Colonic mucosa (tissue), 4 donors: ENCODE data around the gene FAM107B. TPM values are rescaled to one million over a fixed set of nuclear protein-coding genes. Genes with fewer than 3 reads are reported as not detected.

Experiments
- DNase-seq: peaks from one replicate; pipeline ENCODE4 v3.0.0-alpha.2; 2020
- H3K27ac ChIP-seq: fragments of 200-600 bp; one replicate; pipeline ENCODE4 v1.8.0; 2021
- H3K27me3 ChIP-seq: fragments of 200-600 bp; one replicate; pipeline ENCODE4 v1.8.0; 2021
- H3K36me3 ChIP-seq: fragments of 200-600 bp; one replicate; pipeline ENCODE4 v1.8.0; 2021
- H3K4me1 ChIP-seq: fragments of 200-600 bp; one replicate; pipeline ENCODE4 v1.8.0; 2021; ENCODE audit warnings: mild to moderate bottlenecking
- H3K4me3 ChIP-seq: fragments of 200-600 bp; one replicate; pipeline ENCODE4 v1.8.0; 2021
- H3K9ac ChIP-seq, 2 donors: one replicate each; pipeline ENCODE4 v1.7.0; 2013; ENCODE audit warnings: control low read depth in 2 of 2, low read depth in 2 of 2, low read length in 2 of 2
- H3K9me3 ChIP-seq: fragments of 200-600 bp; one replicate; pipeline ENCODE4 v1.8.0; 2021
- intact Hi-C: fragments of 100-400 bp; cut with DNase I; formaldehyde crosslinking; loops from one replicate; pipeline ENCODE4 v1.14.1; 2022
- total RNA-seq, 2 donors: library from RNA; stranded (reverse); fragmentation: NEBNext Ultra II Directional in 1 of 2; extraction: Animal tissue kit (Norgen Biotek cat#: 25700) in 1 of 2; gene quantifications; one replicate each; pipeline ENCODE4 v1.2.1, GENCODE V29; 2021
- TF ChIP-seq, protein P1 (sequence below): fragments of 200-600 bp; IDR thresholded peaks from one replicate; pipeline ENCODE4 v1.8.0; 2022; ENCODE audit warnings: antibody characterized with exemption, mild to moderate bottlenecking
- donor health status: healthy.
- donor health status: DM: no; HTN: no; CAD: no.
- donor health status: DM: no; HTN: no; CAD: no.

FAM107B gene
- total RNA-seq, 2 donors from 2014 or later, result 36.3 to 71.5 TPM

DNA sequence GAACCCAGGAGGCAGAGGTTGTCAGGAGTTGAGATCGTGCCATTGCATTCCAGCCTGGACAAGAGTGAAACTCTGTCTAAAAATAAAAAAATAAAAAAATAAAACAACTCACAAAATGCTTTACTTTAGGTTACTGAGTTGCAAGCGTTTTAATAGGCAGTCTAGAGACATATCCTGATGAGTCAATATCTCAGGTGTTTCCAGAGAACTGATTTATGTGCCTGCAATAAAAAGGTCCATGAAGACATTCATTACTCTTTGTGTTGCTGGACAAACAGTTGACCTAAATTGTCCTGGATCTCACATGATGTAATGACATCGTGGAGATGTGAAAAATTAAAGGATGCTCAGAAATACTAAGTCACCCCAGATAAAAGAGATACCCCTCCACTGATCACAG is 31.6 kb upstream of the FAM107B start:
- Histone ChIP-seq H3K27ac (no peak overlapping the region), H3K4me3 (no peak overlapping the region), H3K9ac (no peak overlapping the region), H3K9me3 (no peaks in the 10 kb centered on the region), H3K4me1 (no peaks in the 10 kb centered on the region), H3K36me3 (no peaks in the 10 kb centered on the region), H3K27me3 (no peaks in the 10 kb centered on the region)
- intact Hi-C loops, result no loop called here
- DNase-seq, result no peak
- TF ChIP-seq, protein P1, sequence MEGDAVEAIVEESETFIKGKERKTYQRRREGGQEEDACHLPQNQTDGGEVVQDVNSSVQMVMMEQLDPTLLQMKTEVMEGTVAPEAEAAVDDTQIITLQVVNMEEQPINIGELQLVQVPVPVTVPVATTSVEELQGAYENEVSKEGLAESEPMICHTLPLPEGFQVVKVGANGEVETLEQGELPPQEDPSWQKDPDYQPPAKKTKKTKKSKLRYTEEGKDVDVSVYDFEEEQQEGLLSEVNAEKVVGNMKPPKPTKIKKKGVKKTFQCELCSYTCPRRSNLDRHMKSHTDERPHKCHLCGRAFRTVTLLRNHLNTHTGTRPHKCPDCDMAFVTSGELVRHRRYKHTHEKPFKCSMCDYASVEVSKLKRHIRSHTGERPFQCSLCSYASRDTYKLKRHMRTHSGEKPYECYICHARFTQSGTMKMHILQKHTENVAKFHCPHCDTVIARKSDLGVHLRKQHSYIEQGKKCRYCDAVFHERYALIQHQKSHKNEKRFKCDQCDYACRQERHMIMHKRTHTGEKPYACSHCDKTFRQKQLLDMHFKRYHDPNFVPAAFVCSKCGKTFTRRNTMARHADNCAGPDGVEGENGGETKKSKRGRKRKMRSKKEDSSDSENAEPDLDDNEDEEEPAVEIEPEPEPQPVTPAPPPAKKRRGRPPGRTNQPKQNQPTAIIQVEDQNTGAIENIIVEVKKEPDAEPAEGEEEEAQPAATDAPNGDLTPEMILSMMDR, result no peak

DNA sequence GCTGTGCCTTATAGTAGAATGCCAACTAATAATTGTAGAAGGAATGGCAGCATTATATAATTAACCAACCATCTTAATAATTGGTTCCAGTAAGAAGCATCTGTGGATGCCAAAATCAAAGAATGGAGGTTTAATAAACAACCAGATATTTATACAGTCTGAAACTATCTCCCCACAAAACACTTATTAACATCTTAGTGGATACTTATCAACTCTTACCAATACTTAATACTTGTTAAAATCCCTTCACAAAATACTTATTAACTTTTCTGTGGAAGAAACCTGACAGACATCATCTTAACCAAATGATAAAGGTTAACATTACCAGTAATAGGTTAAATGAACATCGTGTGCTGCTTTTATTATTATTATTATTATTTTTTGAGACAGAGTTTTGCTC is 29.1 kb upstream of the FAM107B start:
- Histone ChIP-seq H3K27ac (no peak overlapping the region), H3K9me3 (no peaks in the 10 kb centered on the region), H3K9ac (no peak overlapping the region), H3K36me3 (no peaks in the 10 kb centered on the region), H3K4me3 (no peak overlapping the region), H3K27me3 (no peaks in the 10 kb centered on the region), H3K4me1 (no peaks in the 10 kb centered on the region)
- no peak for DNase-seq
- intact Hi-C loops, result no loop called here
- TF ChIP-seq, protein P1, result no peak

DNA sequence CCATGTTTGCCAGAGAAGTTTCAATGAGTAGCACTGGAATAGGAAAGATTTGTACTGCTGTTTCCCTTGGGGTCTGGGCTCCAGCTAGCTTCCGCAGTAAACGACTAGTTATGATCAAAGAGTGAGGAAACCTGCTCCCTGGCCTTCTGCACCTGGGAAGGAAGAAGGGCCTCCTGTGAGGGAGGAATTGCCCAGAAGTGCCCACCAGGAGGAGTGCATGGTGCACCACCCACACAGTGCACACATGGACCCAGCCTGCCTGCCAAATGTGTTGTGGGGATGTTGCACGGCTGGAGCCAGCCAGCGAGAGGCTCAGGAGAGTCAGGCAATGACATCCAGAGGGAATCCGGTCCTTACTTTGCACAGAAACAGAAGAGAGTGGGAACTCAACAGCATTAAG is 27.0 kb upstream of the FAM107B start:
- H3K9me3 ChIP-seq, result no peaks in the 10 kb centered on the region
- no peak for DNase-seq
- no peak overlapping the region for H3K9ac ChIP-seq
- TF ChIP-seq, protein P1, result no peak
- no peak overlapping the region for H3K4me3 ChIP-seq
- H3K36me3 ChIP-seq, result no peaks in the 10 kb centered on the region
- H3K27me3 ChIP-seq, result no peaks in the 10 kb centered on the region
- intact Hi-C loops, result no loop called here
- no peak overlapping the region for H3K27ac ChIP-seq
- H3K4me1 ChIP-seq, result no peaks in the 10 kb centered on the region

DNA sequence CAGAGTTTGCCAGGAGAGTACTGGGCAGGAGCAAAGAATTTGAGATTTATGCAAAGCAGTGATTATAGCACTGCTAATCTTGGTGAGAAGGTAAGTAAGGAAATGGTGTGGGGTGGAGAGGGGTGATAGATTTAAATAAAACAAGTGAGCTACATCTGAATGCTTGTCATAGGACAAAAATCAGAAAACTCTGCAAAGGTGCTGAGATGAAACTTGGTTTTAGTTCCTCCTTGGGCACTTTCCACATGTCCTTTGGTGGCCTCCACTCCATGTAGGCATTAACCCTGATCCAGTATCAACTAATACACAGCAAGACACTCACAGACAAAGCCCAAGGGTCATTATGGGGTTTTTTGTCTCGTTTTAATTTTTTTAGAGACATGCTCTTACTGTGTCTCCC is 25.7 kb upstream of the FAM107B start:
- no peaks in the 10 kb centered on the region for H3K9me3 ChIP-seq
- DNase-seq, result no peak
- H3K27ac ChIP-seq, result no peak overlapping the region
- no peaks in the 10 kb centered on the region for H3K36me3 ChIP-seq
- no peaks in the 10 kb centered on the region for H3K4me1 ChIP-seq
- H3K27me3 ChIP-seq, result no peaks in the 10 kb centered on the region
- intact Hi-C loops, result no loop called here
- H3K4me3 ChIP-seq, result no peak overlapping the region
- H3K9ac ChIP-seq, result no peak overlapping the region
- TF ChIP-seq, protein P1, result no peak

DNA sequence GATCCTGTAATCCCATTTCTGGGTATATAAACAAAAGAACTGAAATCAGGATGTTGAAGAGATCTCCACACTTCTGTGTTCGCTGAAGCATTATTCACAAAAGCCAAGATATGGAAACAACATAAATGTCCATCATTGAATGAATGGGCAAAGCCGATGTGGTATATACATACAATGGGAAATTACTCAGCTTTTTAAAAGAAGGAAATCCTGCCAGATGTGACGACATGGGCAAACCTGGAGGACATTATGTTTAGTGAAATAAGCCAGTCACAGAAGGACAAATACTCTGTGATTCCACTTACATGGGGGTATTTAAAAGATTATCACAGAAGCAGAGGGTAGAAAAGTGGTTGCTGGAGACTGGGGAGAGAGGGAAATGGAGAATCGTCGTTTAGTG is 23.9 kb upstream of the FAM107B start:
- Histone ChIP-seq H3K9me3 (no peaks in the 10 kb centered on the region), H3K9ac (no peak overlapping the region), H3K4me3 (no peak overlapping the region), H3K27me3 (no peaks in the 10 kb centered on the region), H3K27ac (no peak overlapping the region), H3K36me3 (no peaks in the 10 kb centered on the region), H3K4me1 (no peaks in the 10 kb centered on the region)
- TF ChIP-seq, protein P1, result no peak
- no peak for DNase-seq
- intact Hi-C loops, result no loop called here

DNA sequence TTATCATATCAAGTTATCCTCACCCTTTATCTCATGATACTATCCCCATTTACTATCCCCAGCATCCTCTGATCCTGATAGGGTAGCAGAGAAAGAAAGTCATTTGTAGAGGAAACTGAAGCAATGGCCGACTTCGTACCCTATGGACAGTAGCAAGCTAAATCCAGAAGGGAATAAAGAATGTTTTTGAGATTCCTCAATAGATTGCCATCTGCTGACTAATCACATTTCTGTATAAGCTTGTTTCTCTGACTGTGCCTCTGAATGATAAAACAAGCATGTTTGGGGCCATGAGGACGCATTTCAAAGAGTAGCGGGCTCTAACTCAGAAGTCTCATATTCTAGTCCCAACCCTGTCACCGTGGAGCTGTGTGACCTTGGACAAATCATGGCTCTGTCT is 13.2 kb upstream of the FAM107B start:
- no peak overlapping the region for H3K4me3 ChIP-seq
- H3K27ac ChIP-seq, result no peak overlapping the region
- intact Hi-C loops, result no loop called here
- H3K27me3 ChIP-seq, result no peaks in the 10 kb centered on the region
- no peaks in the 10 kb centered on the region for H3K9me3 ChIP-seq
- no peak for DNase-seq
- TF ChIP-seq, protein P1, result no peak
- H3K4me1 ChIP-seq, result no peaks in the 10 kb centered on the region
- no peaks in the 10 kb centered on the region for H3K36me3 ChIP-seq
- no peak overlapping the region for H3K9ac ChIP-seq
